Midbrain (tissue), 1 donor: ENCODE data around the gene CMYA5.

Experiments
- DNase-seq: peaks from one replicate; lab custom pipeline; 2025; lab: John Stamatoyannopoulos, UW

CMYA5 gene

DNA sequence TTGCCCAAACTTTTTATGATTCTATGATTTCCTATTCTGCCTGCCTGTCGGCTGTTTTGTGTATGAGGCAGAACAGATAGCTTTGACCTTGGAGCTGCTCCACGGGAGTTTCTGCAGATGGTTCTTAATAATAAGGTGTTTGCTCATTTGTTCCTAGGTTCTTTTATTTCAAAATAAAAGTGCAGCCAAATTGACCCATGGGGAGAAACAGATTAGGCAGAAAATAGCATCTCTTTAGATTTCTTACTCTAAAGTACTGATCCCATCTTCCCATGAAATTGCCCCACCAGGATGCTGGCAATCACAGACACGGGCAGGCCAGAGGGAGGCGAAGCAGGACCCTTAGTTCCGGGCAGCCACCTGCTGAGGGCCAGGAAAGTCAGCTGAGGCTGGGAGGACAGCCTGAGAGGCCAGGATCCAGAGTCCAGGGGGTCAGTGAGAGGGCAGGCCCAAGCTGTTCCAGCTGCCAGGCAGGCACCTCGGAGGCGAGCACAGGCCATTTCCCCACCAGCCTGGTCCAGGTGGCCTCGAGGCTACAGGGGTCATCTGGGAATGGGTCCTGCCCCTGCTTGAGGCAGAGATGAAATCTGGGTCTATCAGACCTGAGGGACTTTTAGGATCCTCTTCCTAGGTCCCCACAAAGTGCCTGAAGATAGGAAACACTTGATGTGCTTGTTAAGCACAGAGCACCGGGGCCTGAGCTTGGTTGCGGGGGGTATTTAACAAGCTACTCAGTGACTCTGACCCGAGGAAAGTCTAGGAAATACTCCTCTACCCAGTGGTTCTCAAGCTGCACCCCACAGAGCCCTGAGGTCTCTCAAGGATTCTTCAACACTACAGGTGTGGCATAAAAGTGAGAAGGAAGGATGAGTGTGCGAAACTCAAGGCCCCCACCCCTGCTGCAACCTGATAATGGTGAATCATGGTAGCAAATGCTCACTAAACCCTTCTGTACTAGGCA is 145.4 kb downstream of the CMYA5 start:
- DNase-seq: no peak

DNA sequence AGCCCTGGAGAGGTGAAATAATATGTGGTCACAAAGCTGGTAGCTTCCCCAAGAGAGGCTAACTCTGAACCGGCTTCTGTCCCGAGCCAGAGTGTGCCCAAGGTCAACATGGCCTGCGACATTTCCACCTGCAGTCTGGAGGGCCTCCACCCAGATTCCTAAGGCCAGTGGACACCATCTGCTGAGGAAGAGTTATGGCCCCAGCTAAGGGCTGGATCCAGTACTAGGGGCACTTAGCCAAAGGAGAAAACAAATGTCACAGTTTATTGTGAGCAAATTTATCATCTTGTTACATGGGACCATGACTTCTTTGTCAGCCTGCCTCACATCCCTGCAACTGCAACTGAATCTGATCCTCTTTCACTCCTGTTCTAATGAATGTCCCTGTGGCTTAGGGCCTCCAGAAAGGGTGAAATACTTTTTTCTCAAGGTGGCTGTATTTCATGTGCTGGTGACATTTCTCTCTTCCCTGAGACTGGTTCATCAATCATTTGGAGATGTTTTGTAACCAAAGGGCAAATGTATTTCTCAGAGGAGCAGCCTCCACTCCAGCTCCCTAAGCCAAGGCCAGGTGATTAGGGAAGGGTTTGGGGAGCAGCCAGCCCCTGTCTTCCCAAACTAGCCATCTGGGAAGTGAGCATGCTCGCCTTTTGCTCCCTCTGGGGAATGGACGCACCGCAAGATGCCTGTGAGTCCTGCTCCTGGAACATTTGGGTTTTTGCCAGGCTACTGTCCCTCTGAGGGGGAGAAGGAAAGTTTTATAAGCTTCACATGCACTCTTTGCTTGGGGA is 148.3 kb downstream of the CMYA5 start:
- no peak for DNase-seq

DNA sequence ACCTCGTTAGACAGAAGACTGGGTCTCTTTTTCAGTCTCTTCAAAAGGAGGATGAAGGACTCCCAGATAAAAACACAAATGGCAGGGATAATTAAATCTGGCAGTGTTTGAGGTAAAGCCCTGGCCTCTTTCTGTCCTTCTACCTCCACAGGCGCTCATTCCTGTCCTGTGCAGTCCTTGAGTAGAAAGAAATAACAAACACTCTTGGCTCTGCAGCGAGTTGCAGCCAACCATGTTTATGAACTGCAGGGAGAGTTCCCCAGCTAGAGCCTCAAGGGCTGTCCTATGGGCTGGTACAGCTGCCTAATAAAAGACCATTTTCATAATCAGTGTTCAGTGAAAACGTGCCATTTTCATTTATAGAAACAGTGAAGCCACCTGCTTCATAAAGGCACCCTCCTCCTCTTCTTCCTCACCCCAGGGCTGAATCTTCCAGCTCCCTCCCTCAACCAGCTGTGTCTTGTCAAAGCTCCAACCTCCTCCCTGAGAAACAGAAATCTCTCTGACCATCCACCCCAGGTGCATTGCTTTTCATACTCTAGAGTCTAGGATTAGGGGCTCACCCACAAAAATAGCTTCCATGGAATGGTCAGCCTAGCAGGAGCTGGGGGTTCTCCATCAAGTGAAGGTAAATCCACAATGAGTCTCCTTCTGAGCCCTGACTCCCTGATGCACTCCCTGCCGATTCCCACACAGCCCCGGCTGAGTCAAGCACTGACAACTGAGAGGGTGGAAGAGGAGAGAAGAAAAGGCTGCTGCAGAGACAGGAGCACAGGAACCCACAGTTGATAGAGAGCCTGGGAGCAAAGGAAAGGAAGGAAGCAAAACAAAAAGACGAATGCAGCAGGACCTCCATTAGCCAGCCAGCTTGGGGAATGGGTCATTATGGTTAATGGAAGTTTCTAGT is 150.7 kb downstream of the CMYA5 start:
- DNase-seq: no peak

DNA sequence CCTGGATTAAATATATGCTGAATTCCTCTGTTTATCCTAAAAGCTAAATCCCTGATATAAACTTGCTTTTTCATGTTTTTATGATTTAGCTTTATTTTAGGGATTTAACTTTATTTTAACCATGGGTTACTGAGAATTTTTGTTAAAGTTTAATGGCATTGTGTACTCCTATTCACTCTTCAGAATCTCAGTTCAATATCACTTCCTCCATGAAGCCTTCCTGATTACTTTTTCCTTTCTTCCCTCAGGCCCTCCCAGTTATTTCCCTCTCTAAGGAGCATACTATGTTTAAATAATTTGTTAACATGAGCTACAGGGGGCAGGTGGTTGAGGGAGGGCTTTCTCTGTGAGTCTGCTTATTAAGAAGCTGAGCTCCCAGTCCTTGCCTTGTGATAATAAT is 151.5 kb downstream of the CMYA5 start:
- no peak for DNase-seq

DNA sequence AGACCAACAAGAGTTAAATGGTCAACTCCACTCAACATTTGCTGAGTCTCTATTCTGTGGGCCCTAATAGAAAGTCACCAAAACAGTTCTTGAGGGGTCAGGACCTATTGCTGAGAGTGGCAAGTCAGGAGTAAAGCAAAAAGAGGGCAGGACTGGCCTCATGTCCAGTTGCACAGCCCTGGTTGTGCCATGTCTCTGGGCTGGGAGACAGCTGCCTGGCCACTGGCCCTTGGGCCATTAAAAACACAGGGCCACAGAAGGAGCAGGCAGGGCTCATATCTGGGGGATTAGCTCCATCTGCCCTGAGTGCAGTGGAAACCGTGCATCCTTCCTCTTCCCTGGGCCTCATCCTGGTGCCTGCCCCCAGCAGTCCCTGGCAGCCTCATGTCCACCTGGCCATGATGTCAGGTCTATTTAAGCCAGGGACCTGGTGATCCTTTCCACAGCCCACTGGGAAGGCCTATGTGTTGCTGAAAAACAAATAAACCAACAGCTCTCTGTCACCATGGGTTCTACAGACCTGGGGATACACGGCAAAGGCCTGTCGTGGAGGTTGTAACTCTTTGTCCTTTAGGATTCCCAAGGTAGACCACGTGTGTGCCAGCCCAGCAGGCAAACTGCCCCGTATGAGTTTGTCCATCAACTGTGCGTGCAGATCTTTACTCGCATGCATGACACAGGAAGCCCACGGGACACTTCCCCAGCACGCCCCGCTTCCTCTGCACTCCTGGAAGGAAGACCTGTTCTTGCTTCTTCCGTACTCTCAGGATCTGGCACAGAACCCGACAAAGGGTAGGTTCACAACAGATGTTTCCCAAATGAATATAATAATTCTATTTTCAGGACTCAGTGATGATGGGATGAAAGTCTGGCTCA is 152.6 kb downstream of the CMYA5 start:
- no peak for DNase-seq

DNA sequence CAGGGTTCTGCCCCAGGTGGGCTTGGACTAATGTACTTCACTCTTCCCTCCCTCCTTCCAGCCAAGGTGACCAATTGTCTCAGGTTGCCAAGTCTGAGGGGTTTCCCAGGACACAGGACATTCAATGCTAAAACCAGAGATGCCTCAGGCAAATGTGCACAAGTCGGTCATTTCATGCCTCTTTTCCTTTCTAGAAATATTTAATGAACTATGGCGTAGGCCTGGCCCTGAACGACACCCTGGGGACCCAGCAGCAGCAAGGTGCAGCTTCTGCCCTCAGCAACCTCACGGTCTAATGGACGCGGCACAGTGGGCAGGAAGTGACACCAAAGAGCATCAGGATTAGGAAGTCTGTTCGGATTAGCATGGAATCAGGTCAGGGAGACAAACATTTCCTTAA is 153.4 kb downstream of the CMYA5 start:
- DNase-seq: no peak

DNA sequence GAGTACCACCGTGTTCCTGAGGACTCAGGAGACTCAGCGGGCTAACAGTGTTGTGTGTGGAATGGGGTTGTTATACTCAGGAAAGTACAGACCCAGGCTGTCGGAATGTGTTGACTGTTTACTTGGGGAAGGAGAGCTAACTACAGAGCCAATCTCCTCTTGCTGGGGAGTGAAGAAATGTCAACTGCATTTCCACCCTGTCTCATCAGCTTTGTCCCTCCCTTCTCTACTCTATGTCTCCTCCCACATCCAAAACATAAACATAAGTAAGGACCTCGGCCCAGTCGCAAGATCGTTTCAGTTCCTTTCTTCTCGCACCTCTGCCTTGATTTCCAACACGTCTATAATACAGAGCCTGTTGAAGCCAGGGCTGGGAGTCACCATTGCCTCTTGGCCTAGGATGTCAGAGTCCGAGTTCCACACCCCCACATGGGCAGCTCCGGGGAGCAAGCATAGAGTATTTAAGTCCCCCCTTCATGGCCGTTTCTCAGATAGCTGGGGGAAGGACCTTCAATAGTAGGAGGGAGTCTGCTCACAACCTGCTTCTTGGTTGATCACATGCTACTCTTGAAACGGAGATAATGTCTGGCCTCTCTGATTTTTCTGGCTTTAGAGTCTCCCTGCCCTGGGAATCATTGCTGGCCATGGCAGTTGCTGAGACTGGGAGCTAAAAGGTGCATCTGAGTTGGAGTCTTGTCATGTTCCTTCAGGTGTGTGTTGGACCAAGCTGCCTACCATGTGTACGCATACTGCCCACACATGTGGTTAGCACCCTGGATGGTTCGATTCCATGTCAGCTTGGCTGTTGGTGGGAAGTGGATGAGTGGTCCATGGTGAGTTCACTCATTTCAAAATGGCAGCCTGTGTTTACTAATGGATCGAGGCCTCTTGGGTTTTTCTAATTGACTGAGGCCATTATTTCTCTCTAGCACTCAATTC is 154.1 kb downstream of the CMYA5 start:
- DNase-seq: no peak

DNA sequence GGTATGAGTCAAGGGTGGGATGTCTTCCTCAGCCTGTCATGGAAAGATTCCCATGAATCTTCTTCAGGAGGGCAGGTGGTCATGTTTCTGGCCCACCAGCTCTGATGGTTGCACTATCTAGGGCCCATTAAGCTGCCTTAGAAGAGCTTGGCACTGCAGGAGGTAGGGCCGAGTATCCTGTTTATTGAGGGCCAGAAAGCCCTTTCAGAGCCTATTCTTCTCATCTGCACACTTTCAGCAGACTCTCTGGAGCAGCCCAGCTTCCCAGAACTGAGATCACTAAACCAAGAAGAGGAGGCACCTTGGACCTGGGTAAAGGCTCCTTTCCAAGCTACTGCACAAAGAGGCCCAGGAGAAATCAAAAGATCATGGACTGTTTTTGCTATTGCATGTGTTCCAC is 154.9 kb downstream of the CMYA5 start:
- DNase-seq: no peak

DNA sequence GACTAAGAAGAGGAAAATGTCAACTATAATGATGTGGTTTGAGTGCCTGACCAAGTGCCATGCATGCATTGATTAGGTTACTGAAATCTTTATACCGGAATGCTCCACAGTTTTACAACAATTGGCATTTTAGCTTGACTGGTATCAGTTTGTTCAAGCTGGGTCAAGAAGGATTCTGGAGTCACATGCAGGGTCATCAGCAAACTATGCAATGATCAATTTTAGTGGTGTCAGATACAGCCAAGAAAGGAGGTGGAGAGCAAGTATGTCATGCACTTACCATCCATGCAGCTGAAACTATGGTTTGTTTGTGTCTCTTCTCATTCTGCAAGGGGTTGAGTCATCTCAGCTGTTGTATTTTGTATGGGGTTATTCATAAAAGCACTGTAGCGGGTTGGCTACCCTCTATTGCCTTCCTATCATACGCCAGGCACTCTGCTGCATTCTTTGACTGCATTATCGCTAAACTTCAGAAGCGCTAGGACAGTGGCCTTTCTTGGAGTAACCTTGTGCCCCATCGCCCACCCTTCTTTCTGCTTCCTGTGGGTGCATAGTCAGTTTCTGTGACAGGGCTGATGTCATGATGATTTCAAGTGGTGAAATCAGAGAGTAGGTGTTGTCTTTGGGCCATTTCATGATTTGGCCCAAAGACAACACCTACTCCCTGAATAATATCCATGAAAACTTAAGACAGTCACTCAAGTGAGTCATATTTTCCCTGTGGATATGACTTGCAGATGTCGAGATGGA is 156.0 kb downstream of the CMYA5 start:
- DNase-seq: peak; percentile 6

DNA sequence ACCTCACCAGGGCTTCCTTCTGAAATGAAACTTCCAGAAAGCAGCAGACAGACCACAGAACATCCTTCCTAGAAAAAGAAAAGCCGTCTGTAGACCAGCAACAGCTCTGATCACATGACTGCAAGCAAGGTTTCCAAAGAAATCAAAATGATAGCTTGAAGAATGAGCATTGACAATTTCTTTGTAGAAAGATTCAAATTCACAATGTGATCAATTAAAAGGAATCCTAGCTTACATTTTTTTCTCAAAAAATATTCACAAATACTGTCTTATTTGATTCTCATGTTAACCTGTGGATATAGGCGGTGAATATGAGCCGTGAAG is 156.5 kb downstream of the CMYA5 start:
- no peak for DNase-seq

DNA sequence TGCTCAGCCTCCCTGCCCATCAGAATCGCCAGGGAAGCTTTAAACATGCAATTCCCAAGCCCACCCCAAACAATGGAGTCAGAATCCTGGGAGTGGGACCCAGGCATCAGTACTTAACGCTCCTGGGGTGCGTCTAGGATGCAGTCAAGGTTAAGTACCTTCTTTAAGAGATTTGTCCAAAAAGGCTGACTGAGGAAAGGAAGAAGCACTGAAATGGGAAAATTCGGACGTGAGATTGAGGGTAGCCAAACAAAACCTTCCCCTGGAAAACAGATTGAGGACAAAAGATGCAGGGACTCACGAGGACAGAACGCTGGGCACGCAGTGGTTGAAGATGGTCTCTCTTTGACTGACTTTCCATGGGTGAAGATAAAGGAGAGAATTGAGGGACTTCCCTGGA is 157.9 kb downstream of the CMYA5 start:
- no peak for DNase-seq

DNA sequence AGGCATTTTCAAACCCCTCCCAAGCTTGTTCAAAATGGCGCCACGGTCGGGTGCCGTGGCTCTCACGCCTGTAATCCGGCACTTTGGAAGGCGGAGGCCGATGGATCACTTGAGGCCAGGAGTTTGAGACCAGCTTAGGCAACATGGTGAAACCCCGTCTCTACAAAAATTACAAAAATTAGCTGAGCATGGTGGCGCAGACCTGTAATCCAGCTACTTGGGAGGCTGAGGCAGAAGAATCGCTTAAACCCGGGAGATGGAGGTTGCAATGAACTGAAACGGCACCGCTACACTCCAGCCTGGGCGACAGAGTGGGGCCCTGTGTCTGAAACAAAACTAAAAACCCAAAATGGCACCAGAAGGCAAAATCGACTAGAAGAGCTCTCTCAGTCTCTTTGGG is 159.4 kb downstream of the CMYA5 start:
- DNase-seq: no peak
